Fibroblast of peridontal ligament (primary cell): ENCODE data around the gene RBFOX1.

Experiments used
- DNase-seq: peaks from one replicate; pipeline ENCODE4 v3.0.0-alpha.2; 2010; ENCODE audit errors: extremely low read depth

Gene RBFOX1

GRCh38 chr16:7688811-7689210, 356.2 kb downstream of the RBFOX1 start:
- no peak for DNase-seq

GRCh38 chr16:7689234-7689633, 356.6 kb downstream of the RBFOX1 start:
- DNase-seq: no peak

GRCh38 chr16:7691533-7691932, 358.9 kb downstream of the RBFOX1 start:
- no peak for DNase-seq

- DNase-seq: no peak
Observed at GRCh38 chr16:7703672-7704071, 371.0 kb downstream of the RBFOX1 start.

GRCh38 chr16:7705885-7706284, 373.2 kb downstream of the RBFOX1 start:
- no peak for DNase-seq

GRCh38 chr16:7709186-7709585, 376.5 kb downstream of the RBFOX1 start:
- DNase-seq: no peak

GRCh38 chr16:7713244-7713643, 380.6 kb downstream of the RBFOX1 start:
- DNase-seq: no peak

GRCh38 chr16:7714775-7715174, 382.1 kb downstream of the RBFOX1 start:
- no peak for DNase-seq

GRCh38 chr16:7716660-7717550, 384.3 kb downstream of the RBFOX1 start:
- no peak for DNase-seq

GRCh38 chr16:7722761-7723160, 390.1 kb downstream of the RBFOX1 start:
- no peak for DNase-seq

GRCh38 chr16:7731141-7731540, 398.5 kb downstream of the RBFOX1 start:
- DNase-seq: no peak

GRCh38 chr16:7736138-7736665, 403.6 kb downstream of the RBFOX1 start:
- no peak for DNase-seq

- no peak for DNase-seq
Observed at GRCh38 chr16:7742626-7743025, 410.0 kb downstream of the RBFOX1 start.

GRCh38 chr16:7744546-7745264, 412.1 kb downstream of the RBFOX1 start:
- no peak for DNase-seq

- no peak for DNase-seq
Observed at GRCh38 chr16:7745276-7745675, 412.6 kb downstream of the RBFOX1 start.

- DNase-seq: no peak
Observed at GRCh38 chr16:7746941-7747340, 414.3 kb downstream of the RBFOX1 start.

GRCh38 chr16:7748522-7748921, 415.9 kb downstream of the RBFOX1 start:
- DNase-seq: no peak

- DNase-seq: no peak
Observed at GRCh38 chr16:7755347-7755882, 422.8 kb downstream of the RBFOX1 start.
